Omental fat pad (tissue), 4 donors: ENCODE results near the gene LYPD4. TPM values are rescaled to one million over a fixed set of nuclear protein-coding genes. Genes with fewer than 3 reads are reported as not detected.

ENCODE experiments used
- ATAC-seq: fragments of 150-250 bp; one replicate; pipeline ENCODE4 v1.9.1; 2016; ENCODE audit warnings: mild to moderate bottlenecking, moderate library complexity; ENCODE audit not compliant: low FRiP score
- DNase-seq: peaks from one replicate; pipeline ENCODE4 v3.0.0-alpha.2; 2019; ENCODE audit warnings: low spot score
- CTCF ChIP-seq, 3 donors: fragments of 450-650 bp; IDR thresholded peaks; one replicate each; pipeline ENCODE4 v1.5.1; 2016 to 2017; ENCODE audit warnings: antibody characterized with exemption in 3 of 3, mild to moderate bottlenecking in 3 of 3, moderate library complexity in 2 of 3
- total RNA-seq, 4 donors: library from RNA; depleted of rRNA; stranded (reverse); fragments of >200 nt; gene quantifications; one replicate each; pipeline ENCODE4 v1.1.0, GENCODE V29; 2016

Gene LYPD4
- total RNA-seq, 4 donors from 2014 or later, result not detected

- ATAC-seq, result no peak
- DNase-seq, result no peak
- no peak for TF ChIP-seq CTCF (IDR thresholded peaks at IDR 0.05)
These were observed 1.1 kb downstream of the LYPD4 start for GRCh38 chr19:41843371-41843770.

- TF ChIP-seq CTCF (IDR thresholded peaks at IDR 0.05), result no peak
- ATAC-seq (no peak), DNase-seq (no peak)
These were observed 5.3 kb downstream of the LYPD4 start for GRCh38 chr19:41839211-41839610.

GRCh38 chr19:41837981-41838708, 6.3 kb downstream of the LYPD4 start:
- TF ChIP-seq CTCF (IDR thresholded peaks at IDR 0.05), result no peak
- ATAC-seq (no peak), DNase-seq (no peak)

GRCh38 chr19:41821003-41821735, 23.3 kb downstream of the LYPD4 start:
- no peak for TF ChIP-seq CTCF (IDR thresholded peaks at IDR 0.05)
- no peak for DNase-seq
- ATAC-seq, result no peak

GRCh38 chr19:41816761-41817160, 27.7 kb downstream of the LYPD4 start:
- no peak for ATAC-seq
- no peak for TF ChIP-seq CTCF (IDR thresholded peaks at IDR 0.05)
- DNase-seq, result no peak

- DNase-seq (no peak), ATAC-seq (no peak)
- TF ChIP-seq CTCF (IDR thresholded peaks at IDR 0.05), result no peak
These were observed 29.2 kb downstream of the LYPD4 start for GRCh38 chr19:41815301-41815700.

GRCh38 chr19:41813911-41814310, 30.6 kb downstream of the LYPD4 start:
- TF ChIP-seq CTCF (IDR thresholded peaks at IDR 0.05), result no peak
- DNase-seq (no peak), ATAC-seq (no peak)
